AG20443 (cell line): ENCODE measurements around the gene POU3F4.
A peak's percentile ranks its signal among the peaks of the same experiment; 100 is the strongest.

Experiments
- DNase-seq: peaks from one replicate; pipeline ENCODE4 v3.0.0; 2012; ENCODE audit warnings: low spot score, mixed read lengths

Gene POU3F4

DNA sequence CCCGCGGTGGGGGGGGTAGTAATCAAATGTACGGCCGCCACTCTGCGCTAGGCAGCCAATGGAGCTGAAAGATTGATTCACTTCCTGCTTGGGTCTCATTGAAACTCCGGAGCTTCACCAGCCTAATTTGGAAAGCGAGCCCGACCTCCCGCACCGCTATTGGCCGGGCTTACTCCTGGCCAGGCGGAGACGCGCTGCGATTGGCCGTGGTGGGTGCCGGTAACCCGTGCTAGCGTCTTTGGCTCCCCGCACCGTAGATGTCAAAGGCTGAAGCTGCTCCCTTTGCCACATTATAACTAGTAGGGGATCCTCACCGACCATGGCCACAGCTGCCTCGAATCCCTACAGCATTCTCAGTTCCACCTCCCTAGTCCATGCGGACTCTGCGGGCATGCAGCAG is at the start of gene POU3F4:
POU3F4 (plus strand) TSS at position 285 of the 400 bp plus-strand sequence; CDS start at position 320, 35 bp downstream.
- DNase-seq, result peak; percentile 12

DNA sequence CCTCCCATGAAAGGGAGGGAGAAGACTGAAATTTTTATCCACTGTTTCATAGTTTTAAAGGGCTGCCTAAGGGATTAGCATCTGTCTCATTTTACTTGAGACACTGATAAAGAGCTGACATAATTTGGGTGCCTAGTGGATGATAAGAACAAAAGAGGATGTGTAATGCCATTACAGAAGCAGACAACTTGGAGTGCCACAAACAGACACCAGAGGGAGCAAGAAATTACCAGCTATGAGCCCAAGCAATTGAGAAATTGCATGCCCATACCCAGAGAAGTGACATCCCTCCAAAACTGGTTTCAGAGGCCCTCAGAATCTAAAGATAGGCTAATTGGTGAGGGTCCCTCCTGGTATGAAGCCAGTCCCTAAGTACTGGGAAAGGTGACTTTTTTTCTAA is 38.5 kb upstream of the POU3F4 start:
- DNase-seq, result peak; percentile 2

DNA sequence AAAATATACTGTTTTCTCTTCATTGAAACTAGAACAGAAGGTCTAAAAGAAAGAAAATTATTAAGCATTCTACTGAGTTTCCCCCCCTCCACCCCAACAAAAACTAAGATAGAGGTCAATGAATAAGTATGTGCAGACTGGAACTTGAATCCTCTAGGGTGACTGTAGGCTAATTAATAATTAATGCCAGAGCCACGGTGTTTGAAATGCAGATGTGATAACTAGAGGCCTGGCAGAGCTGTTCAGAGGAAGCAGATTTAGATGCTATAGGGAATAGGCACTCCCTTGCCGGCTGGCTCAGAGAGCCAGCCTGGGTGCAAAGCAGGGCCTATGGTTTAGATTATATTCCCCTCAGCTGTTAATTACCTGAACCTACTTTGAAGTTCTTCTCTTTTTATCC is 12.2 kb upstream of the POU3F4 start:
- no peak for DNase-seq

DNA sequence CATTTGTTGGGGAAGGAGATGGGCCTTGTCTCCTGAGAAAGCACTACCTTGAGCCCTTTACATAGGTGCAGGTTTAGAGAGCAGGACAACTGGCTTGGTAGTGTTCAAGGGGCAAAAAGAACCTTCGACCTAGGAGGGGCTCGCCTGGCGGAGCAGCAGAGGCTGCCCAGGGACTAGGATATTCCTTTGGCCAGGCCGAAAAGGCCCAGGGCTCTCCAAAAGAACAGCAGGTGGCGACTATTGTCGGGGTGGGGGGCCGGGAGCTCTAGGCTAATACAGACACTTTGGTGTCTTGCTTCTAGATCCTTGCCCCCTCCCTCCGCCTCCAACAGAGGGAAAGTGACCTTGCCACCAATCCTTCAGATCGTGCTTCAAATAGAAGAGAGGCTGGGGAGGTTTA is 7.1 kb upstream of the POU3F4 start:
- no peak for DNase-seq

DNA sequence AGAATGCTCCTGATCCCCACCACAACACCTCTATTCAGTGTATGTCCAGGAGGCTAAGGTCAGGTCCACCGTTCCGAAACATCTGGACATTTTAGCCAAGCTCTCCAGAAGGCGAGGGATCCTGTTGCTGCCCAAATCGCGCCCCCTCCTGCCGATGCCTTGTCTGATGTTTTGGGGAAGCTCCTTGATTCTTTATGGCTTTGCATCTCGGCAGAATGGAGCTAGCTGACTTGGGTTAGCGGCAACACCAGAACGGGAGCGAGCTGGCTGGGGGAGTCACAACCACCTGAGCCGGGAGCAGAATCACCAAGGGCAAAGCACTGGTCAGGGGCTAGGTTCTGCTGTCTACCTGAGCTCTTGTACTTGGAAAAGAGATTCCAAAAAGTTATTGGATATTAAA is 6.6 kb upstream of the POU3F4 start:
- no peak for DNase-seq

DNA sequence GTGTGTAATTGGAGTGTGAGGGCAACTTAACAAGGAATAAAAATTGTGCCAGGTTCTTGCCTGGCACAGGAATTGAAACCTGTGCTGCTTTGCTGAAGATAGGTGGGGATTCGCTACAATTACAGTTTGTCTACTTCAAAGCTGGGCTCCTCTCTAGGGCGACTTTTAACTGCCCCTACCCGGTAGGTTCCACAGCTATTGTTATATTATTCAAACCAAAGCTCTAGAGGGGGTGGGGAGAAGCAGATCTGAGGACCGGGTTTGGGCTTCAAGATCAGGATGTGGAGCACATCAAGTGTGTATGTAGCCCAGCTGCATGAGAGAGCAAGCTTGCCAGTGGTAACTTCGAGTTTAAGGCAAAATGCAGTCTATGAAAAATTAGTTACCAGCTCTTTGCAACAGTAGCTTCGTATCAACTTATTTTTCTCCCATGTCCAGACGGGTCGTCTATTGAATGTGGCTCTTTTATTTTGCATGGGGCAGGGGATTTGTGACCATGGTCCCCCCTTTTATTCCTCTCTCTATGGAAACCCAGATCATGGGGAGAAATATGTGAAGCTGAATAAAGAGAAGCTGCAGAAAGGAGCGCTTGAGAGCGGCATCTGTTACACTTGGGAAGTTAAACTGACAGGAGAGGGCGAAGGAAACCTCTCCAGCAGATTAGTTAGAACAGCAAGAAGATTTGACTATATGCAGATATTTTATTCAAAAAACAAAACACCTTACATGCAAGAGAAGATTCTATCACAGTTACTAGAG is 3.2 kb upstream of the POU3F4 start:
- DNase-seq, result no peak

DNA sequence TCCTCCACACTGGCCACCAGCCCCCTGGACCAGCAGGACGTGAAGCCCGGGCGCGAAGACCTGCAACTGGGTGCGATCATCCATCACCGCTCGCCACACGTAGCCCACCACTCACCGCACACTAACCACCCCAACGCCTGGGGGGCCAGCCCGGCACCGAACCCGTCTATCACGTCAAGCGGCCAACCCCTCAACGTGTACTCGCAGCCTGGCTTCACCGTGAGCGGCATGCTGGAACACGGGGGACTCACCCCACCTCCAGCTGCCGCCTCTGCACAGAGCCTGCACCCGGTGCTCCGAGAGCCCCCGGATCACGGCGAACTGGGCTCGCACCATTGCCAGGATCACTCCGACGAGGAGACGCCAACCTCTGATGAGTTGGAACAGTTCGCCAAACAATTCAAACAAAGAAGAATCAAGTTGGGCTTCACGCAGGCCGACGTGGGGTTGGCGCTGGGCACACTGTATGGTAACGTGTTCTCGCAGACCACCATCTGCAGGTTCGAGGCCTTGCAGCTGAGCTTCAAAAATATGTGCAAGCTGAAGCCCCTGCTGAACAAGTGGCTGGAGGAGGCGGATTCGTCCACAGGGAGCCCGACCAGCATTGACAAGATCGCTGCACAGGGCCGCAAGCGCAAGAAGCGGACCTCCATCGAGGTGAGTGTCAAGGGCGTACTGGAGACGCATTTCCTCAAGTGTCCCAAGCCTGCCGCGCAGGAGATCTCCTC is 600 bp downstream of the POU3F4 start:
- no peak for DNase-seq

DNA sequence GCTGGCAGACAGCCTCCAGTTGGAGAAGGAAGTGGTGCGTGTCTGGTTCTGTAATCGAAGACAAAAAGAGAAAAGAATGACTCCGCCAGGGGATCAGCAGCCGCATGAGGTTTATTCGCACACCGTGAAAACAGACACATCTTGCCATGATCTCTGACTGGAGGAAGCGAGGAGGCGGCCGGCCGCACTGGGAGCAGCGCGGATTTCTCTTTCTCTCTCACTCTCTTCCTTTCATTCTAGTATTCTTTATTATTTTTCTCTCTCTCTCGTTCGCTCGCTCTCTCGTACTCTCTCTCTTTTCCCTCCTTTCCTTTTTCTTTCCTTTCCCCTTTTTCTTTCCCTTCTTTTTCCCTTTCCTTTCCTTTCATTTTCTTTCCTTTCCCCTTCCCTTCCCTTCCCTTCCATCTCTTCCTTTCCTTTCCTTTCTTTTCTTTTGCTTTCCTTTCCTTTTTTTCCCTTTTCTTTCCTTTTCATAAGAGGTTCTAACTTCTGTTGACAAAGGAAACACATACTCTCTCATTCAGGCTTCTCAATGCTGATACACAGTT is 1.2 kb downstream of the POU3F4 start:
- peak; percentile 5 for DNase-seq

DNA sequence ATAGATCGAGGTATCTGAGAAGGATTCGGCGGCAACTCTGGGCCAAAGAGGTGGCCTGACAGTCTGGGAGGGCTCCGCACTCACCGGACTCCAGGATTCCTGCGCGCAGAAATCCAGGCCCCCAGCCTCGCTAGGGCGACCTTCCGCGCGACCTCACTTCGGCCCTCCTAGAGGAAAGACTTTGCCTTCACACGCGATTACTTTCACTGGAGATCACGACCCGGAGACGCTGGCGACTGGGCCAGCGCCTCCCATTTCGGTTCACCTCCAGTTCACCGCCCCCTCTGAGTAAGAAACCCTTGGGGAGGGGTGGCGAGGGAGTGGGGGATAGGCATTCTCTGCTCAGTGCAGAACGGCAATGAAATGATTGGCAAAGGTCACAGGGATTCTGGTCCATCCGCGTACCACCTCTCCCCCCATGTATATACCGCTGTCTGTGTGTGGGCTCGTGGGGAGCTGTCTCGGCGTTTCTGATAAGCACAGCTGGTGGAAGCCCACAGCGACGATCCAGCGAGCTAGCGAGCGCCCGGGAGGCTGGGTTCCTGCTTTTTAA is 2.5 kb downstream of the POU3F4 start:
- no peak for DNase-seq

DNA sequence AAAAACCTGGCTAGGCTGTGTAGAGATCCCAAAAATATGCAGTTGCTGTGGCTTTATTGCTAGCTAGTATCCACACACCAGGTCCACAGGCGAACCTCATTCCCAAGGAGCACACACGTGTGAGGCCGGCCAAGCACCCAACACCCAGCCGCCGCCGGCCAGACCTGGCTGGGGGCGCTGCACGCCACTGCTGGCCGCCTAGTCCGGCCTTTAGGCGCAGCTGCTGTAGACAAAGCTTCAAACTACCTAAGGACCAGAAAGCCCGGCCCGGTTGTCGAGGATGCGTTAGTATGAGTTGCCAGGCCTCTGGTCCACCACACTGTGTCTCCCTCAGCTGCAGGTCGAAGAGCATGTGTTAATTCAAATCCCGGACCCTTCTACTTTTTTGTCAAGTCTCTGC is 3.1 kb downstream of the POU3F4 start:
- no peak for DNase-seq

DNA sequence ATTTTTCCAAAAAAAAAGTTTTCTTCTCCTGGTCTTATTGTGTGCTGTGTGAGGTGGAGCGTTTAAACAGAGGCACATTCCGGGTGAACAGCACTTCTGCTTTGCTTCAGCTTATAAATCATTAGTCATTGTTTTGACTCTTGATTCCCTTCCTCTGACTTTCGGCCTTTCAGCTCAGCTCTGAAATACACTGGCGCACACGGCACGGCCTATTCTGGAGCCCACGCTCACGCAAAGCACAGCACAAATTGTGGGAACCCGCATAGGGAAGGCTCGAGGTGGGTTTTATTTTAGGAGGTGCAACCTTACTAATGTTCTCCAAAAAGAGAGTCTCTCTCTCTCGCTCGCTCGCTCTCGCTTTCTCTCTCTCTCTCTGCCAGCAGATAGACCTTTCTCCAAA is 4.0 kb downstream of the POU3F4 start:
- no peak for DNase-seq

DNA sequence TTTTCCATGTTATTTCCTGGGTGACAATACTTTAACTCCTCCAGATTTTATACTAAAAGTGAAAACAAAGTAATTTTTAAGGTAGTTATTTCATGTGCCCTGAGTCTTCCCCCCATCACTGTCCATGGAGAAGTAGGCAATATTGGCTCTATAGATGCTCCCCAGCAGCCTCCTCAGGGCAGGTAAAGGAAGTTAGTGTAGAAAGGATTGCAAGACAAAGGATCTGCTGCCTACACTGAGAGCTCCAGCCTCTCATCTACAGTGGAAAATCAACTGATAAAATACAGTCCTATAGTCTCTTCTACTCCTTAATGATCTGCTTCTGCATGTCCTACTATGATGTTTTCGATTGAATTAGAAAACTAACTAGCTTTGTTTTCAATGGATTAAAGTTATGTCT is 8.5 kb downstream of the POU3F4 start:
- no peak for DNase-seq

DNA sequence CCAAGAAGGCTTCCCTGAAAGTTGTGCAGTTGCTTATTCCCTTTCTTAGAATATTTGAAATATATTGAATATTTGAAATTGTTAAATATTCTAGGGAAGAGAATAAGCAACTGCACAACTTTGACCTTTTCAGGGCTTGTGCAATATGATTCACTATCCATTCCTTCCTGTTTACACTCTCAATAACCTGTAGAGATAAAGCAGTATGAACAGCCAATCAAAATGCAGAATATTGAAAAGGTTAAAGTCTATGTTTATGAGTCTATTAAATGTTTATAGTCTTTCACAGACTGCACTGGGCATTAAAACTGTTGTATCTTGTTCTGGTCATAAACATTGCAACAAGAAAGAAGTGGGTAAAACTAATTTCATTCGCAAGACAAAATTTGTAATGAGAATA is 13.8 kb downstream of the POU3F4 start:
- DNase-seq, result no peak

DNA sequence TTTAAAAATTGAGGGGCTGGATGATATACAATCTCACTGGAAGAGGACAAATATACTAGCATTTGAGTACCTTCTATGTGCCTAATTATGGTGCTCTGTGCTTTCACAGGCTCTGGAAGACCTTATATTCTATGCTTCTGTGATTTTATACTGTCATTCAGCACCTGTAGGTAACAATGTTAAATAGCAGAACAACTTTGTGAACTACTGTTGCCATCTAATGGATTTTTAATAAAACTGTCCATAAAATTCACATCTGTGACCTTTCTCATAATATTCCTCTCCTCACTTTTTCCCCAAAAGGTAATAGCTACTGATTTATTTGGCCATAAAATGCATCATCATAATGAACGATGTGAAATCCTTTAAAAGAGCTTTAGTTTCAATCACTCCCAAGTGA is 21.9 kb downstream of the POU3F4 start:
- no peak for DNase-seq

DNA sequence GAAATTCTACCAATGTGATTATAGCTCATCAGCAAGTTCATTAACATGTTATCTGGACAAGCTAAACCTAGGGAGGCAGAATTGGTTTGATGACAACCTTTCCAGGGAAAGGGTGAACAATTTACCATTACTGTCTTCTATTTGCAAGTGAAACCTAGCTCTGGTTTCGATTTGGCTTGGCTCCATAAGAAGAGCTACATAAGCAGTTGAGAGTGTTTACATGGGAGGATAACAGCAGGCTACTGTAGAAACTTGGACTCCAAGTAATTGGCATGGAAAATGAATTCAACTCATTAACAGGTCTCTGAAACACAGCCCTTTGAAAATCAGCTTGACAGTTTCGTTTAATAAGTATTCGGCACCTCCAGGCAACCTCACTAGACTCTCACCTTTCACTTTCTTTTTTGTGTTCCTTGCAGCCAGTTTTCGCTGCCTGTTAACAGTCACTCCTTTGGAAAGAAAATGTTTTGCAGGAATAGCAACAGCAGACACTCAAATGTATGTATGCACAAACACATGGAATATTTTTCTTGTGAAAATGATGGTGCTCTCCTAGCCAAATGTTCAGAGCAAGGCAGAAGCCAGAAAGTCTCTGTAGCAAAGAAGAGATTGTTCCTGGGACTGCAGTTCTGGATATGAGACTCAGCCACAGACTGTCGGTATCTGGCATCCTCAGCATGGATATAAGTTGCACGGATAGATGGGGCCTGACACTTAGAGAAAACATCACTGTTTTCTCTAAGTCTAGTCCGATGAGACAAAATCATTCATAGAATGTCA is 27.5 kb downstream of the POU3F4 start:
- DNase-seq, result no peak
